B cell (primary cell): Measurements from ENCODE around the gene LRRC8A.

Source experiments
- CTCF ChIP-seq: fragments of 200-600 bp; IDR thresholded peaks from one replicate; pipeline ENCODE4 v1.8.0; 2022; ENCODE audit warnings: antibody characterized with exemption, mild to moderate bottlenecking
- EZH2 ChIP-seq: IDR thresholded peaks from 2 replicates; pipeline ENCODE4 v1.6.1; 2012; ENCODE audit warnings: borderline replicate concordance, low read depth, mild to moderate bottlenecking, moderate library complexity, low read length; ENCODE audit not compliant: insufficient read depth, poor library complexity, severe bottlenecking

- TF ChIP-seq CTCF (no peak), EZH2 (no peak)
Measured at GRCh38 chr9:128846680-128847030, 35.3 kb upstream of the LRRC8A start.
